Activated CD4-positive, CD25-positive, alpha-beta regulatory T cell treated with anti-CD3 and anti-CD28 coated beads, Interleukin-2, amount 50 U/mL, for 24 hours (primary cell): ENCODE results near the gene FYB1.

Experiments
- ATAC-seq, 2 donors: fragments of 150-1000 bp; cut with Tn5 transposase; one replicate each; pipeline ENCODE4 v1.10.0; 2021; ENCODE audit warnings: mild to moderate bottlenecking in 1 of 2, moderate library complexity in 1 of 2

Gene FYB1

GRCh38 chr5:39205550-39205949, 13.8 kb downstream of the FYB1 start:
- no peak for ATAC-seq

GRCh38 chr5:39203951-39204350, 15.4 kb downstream of the FYB1 start:
- no peak for ATAC-seq

GRCh38 chr5:39203275-39203922, 16.0 kb downstream of the FYB1 start:
- no peak for ATAC-seq

- ATAC-seq, result peak in 1 of 2 donors; percentile 15
Observed at GRCh38 chr5:39202597-39203274, 16.6 kb downstream of the FYB1 start.

GRCh38 chr5:39201781-39202596, 17.4 kb downstream of the FYB1 start:
- no peak for ATAC-seq

GRCh38 chr5:39201160-39201780, 18.1 kb downstream of the FYB1 start:
- peak; percentile 16 to 39 for ATAC-seq

GRCh38 chr5:39200081-39200480, 19.3 kb downstream of the FYB1 start:
- ATAC-seq, result no peak

GRCh38 chr5:39199335-39199734, 20.0 kb downstream of the FYB1 start:
- no peak for ATAC-seq

- ATAC-seq, result peak; percentile 66 to 69
Observed at GRCh38 chr5:39198127-39198526, 21.2 kb downstream of the FYB1 start.

GRCh38 chr5:39197556-39197955, 21.8 kb downstream of the FYB1 start:
- ATAC-seq, result peak; percentile 36 to 50

- ATAC-seq, result peak; percentile 3 to 20
Observed at GRCh38 chr5:39195198-39195826, 24.1 kb downstream of the FYB1 start.

- ATAC-seq, result no peak
Observed at GRCh38 chr5:39194466-39195136, 24.8 kb downstream of the FYB1 start.

- no peak for ATAC-seq
Observed at GRCh38 chr5:39193553-39194465, 25.6 kb downstream of the FYB1 start.

GRCh38 chr5:39192450-39193160, 26.8 kb downstream of the FYB1 start:
- ATAC-seq, result no peak

GRCh38 chr5:39191216-39191615, 28.1 kb downstream of the FYB1 start:
- peak; percentile 39 to 41 for ATAC-seq

- no peak for ATAC-seq
Observed at GRCh38 chr5:39190311-39191102, 28.9 kb downstream of the FYB1 start.

- no peak for ATAC-seq
Observed at GRCh38 chr5:39189292-39189955, 29.9 kb downstream of the FYB1 start.

GRCh38 chr5:39187831-39188731, 31.3 kb downstream of the FYB1 start:
- ATAC-seq, result peak; percentile 69 to 71
